ENCODE measurements around the gene GP1BB.

Gene GP1BB

DNA sequence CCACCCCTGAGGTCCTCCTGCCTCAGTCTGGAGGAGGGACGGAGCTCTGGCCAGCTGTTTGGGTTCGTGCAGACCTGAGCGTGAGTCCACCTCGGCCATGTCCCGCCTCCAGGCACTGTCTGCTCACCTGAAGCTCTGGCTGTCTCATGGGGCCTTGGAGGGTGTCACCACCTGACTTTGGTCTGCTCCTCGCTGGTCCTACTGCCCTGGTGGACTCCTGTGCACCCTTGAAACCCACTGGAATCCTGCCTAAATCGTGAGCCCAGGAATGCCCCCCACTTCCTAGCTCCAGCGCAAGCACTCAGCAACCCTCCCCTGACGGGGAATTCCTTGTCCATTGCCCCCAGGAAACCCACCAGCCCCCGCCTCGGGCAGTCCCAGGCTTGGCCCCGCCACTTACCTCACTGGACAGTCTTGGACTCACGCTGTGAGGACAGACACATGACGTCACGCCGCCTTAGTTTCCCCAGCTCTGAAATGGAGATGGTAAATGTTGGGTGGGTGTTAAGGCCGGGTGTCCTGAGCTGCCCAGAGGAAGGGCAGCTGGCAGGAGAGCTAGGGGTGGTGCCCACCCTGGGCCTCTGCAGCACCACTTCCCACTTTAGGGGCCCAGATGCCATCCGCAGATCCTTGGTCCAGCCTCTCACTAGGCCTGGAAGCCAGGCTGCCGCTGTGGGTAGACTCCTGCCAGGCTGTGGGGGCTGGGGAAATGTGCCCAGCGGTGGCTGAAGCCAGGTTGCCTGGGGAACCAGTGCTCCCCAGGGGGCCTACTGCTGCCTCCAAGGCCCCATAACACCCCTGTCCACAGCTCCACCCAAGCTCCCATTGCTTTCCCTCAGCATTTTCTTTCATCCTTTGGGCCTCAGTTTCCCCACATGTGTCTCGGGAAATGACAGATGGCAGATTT, 19.1 kb downstream of the GP1BB start:
- no peak for DNase-seq (ENCODE audit: low spot score)

DNA sequence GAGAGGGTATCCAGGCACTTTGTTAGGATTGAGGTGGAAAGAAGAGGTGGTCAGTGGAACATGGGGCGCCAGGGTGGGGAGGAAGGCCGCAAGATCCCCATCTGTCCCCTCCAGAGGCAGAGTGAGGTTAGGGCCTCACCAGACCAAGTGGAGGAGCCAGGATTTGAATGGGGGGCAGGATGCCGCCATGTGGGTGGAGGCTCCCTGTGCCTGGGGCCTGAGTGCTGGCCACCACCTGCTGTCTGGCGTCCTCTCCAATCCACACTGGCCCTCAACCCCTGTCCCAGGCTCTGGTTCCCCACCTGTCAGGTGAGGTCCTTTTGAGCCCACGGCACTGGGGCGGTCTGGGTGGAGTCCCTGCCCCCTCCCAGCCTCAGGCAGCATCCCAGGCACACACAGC, 19.7 kb downstream of the GP1BB start:
- DNase-seq (ENCODE audit: low spot score), result no peak

DNA sequence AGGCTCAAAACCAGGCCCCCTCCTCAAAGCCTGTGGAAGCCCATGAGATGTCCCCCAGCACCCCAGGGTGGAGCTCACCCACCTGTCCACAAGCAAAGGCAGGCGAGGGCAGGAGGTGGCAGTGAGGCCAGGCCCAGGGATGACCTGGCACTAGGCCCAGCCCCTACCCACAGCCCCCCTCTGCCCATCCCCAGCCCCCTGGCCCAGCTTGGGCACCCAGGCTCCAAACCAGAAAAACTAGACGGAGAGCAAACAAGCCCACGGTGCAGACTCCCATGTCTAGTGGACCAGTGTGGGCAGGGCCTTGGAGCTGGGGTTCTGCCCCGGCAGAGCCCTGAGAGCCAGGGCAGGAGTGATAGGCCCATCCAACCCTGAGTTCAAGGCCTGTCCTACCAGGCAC, 20.3 kb downstream of the GP1BB start:
- DNase-seq (ENCODE audit: low spot score), result no peak

DNA sequence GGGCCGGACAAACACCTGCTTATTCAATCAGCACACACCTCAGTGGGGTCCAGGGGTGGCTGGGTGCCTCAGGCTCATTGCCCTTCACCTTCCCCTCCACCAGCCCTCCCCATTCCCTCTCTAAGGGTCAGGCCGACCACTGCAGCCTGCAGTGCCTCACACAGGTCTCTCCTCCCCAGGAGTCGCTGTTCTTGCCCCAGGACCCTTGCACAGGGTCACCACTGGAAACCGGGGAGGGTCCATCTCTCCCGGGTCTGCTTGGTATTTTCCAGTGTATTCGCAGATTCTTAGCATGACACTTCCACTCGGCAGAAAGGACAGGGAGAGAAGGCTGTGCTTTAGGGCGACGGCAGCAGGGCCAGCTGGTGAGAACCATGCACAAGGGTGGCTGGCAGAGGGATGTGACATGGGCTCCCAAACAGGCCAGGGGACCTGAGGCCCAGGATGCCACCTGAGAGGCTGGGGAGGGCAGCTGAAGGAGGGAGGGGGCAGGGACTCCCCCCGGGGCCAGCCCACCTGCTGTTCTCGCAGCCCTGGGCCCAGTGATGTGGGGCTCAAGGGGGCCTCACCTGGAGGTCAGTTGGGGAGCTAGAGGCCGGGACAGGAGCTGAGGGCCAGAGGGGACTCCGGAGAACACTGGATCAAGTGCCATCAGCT, 21.1 kb downstream of the GP1BB start:
- DNase-seq (ENCODE audit: low spot score), result no peak

DNA sequence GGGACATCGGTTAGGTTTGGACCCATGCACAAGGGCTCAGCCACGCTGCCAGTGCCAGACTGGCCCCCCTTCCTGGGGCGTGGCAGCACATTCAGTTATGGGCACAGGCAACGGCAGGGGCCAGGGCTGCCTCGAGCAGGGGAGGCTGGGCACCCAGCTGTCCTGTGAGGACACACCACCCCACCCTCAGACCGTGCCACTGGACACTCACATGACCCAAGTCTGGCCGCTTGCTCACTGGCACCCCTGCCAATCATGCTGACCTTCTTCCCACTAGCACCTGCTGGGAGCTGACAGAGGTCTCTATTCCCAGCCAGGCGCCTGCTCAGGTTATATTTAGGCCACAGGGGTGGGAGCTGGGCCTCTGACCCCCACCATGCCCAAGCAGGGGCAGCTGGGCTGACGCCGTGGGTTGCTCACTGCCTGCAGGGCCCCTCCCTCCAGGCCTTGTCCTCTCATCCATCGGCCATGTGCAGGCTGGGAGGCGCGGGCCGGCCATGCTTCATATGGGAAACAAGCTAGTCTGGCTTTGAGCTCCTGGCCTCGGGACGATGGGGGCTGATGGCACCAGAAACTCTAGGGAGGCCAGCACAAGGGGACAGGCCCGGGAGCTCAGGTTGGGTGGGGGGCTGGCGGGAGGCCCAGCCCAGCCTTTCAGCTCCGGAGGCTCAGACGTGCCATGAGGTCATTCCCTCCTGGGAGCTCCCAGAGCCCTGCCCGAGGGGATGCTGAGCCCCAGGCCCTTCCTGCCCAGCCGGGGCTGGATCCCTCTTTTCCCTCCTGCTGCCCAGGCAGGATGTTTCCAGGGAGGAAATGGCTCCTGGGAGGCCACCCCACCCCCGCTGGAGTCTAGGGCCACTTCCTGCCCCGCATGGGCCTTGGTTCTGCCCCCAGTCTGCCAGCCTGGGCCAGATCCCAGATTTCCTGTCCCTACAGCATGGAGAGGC, 22.1 kb downstream of the GP1BB start:
- DNase-seq (ENCODE audit: low spot score), result no peak

DNA sequence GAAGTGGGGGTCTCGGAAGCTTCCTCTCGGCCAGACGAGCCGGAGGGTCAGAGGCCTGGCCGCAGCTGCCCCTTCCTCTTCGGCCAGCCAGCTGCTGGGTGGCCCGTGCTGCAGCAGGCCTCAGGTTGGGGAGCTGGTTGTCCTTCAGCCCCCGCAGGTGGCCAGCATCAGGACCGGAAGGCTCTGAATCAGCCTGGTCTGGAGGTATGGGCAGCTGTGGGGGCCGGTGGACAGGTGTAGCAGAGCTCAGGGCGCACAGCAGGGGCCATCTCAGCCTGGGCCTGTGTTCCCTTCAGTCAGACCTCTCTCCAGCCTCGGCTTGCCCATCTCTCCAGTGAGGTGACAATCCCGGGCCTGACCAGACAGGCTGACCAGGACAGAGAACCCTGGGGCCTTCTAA, 23.4 kb downstream of the GP1BB start:
- DNase-seq (ENCODE audit: low spot score), result no peak

DNA sequence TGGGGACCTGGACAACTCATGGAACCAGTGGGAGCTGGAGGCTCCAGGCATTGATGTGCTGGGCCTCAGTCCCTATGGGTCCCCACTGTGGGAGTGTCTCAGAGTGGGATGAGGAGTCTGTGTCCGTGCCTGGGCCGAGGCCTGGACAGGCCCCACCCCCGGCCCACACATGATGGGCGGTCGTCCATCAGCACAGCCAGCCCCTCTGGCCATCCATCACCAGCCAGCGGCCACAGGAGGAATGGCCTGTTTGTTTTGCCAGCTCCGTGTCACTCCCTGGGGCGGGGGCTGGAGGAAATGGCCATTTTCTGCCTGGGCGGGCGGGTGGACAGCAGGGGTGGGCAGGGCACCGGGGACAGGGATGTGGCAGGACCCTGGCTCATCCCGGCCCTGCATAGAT, 24.2 kb downstream of the GP1BB start:
- no peak for DNase-seq (ENCODE audit: low spot score)

DNA sequence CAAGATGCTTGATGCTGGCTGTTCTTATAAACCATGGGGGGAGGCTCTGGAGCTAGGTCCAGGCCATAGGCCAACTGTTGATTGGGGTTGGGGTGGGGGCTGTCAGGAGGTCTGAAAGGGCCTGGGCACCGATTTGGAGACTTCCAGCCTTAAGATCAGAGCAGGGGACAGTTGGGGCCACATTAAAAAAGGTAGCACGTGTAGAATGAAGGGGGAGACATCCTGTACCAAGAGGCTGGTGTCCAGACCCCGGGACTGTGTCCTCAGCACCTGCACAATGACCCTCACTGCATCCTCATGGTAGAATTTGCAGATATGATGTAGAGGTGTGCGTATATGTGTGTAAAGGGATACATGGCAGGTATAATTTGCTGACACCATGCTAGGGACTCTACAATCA, 24.8 kb downstream of the GP1BB start:
- DNase-seq (ENCODE audit: low spot score), result no peak

DNA sequence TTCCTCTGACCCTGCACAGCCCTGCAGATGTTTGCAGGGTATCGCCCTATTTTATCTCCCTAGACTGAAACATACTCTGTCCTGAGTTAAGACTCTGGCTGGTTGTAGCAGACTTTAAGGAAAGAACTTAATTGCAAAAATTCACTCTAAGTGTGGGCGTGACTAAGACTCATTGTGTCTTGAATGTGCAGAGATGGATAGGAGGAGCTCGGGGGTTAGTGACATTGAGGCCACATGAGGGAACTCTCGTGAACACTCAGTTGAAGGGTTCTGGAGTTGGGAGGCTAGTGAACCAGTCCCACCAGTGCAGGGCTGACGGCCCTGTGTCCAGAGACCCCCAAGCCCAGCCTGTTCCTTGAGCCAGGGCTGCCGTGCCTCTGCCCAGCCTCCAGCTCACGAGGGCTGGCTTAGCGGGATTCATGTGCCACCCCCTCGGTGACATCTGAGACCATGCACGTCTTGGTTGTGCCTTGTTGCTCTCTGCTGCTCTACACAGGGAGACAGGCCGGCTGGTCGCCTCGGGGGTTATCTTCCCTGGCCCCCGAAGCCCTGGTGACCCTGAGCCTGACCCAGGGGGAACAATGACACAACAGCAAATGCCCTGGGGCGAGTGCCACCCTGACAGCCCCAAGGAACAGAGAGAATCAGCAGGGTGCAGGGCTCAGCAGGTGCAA, 25.8 kb downstream of the GP1BB start:
- no peak for DNase-seq (ENCODE audit: low spot score)

DNA sequence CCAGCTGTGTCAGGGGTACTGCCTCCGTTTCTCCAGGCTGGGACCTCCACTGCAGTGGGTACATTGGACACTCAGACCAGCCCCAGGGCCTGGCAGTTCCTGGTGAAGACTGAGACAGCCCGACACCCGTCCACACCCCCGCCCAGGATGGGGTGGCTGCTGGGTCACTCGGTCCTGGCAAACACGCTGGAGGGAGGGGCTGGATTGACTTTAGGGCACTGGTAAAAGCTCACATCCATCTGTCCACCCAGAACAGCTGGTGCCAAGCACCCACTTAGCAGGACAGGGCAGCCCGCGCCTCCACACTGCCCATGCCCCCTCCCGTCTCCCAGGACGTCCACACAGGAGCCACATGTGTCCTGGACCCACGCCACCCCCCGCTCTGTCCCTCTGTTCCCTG, 26.5 kb downstream of the GP1BB start:
- no peak for DNase-seq (ENCODE audit: low spot score)

DNA sequence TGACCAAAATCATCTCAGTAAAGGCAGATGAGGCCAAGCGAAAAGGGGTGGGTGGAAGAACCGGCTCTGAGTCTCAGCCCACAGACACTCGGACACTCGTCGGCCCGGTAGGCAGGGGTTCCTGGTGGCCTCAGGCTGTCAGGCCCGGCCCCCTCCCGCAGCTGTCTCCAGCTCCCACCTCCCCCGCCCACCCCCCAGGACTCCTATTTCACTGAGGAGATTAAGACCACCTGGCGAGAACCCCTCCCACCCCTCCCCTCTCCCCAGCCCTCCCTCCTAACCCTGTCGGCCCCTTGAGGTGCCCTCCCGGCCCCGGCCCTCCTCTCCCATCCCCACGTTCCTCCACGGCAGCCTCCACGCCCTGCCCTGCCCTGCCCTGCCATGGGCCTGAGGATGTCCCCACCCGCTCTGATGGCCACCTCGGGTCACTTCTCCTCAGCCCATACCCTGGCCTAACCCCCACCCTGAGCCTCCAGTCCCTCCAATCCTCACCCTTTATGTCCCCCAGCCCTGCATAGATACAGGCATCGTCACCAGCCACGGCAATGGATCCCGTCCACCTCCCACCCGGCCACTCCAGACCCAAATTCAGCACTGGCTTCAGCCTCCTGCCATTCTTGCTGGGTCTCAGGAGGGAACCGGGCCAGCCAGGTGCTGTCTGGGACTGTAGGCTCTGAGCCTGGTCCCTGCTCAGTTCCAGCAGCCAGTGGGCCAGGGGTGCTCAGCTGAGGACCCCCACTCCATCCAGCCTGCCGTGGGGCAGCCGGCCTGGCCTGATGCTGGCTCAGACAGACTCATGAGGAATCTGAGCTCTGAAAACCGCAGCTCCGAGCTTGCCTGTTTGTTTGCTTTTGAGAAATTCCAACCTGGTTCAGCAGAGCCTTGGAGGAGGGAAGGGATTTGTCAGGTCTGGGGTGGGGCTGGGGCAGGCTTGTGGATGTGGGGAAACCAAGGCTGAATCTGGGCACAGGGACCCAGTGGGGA, 27.5 kb downstream of the GP1BB start:
- no peak for DNase-seq (ENCODE audit: low spot score)

DNA sequence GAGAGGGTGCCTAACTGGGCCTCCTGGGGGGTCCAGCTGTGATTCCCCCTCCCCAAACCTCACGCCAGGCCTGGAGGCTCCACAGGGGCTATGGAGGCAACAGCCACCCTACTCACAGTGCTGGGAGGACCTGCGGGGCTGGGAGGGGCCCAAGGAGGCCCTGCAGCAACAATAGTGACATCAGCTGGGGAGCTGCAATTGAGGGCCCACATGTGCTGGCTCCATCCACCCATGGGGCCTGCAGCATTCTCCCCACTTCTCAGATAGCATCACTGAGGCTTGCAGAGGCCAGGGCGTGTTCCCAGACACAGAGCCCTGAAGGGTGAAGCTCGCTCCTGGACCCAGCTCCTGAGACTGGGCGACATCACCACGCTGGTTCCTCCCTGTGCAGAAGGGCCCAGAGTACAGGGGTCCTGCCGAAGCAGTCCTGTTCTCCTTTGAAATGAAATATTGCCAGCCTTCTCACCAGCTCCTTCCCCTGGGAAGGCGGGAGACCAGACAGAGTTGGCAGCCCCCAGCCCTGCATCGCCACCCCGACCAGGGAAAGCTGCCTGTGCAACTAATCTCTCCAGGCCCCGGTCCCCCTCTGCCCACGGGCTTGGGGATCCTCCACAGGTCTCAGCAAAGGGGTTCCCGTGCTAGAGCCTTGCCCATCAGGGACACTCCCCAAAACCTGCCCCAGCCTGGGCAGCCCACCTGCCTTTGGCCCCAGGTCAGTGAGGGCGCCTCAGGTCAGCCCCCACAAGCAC, 28.3 kb downstream of the GP1BB start:
- no peak for DNase-seq (ENCODE audit: low spot score)

DNA sequence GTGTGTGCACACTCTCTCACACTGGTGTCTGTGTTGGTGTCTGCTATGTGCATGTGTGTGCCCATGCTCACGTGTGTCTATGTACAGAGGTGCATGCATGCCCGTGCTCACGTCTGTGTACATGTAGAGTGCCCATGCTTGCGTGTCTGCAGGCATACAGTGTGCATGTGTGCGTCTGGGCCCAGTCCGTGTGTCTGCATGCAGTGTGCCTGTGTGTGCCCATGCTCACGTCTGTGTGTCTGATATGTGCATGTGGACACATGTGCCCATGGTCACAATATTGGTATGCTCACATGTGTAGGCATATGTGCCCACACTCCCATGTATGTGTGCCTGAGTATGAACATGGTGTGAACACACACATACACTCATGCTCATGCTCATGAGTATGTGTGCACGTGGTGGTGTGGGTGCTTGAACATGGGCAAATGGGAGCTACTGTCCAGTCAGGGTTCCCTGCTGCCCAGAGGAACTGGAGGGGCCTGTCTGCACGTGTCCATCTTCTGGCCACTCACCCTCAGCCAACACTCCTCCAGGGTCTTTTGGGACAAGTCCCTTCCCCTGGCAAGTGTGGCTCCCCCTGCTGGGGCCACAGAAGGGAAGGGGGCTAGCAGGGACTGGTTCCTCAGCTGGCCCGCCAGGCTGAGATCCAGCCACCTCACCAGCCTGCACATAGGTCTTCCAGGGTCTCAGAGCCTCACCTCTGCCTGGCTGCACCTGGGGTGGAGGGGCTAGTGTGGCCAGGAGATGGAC, 29.9 kb downstream of the GP1BB start:
- DNase-seq (ENCODE audit: low spot score), result no peak

DNA sequence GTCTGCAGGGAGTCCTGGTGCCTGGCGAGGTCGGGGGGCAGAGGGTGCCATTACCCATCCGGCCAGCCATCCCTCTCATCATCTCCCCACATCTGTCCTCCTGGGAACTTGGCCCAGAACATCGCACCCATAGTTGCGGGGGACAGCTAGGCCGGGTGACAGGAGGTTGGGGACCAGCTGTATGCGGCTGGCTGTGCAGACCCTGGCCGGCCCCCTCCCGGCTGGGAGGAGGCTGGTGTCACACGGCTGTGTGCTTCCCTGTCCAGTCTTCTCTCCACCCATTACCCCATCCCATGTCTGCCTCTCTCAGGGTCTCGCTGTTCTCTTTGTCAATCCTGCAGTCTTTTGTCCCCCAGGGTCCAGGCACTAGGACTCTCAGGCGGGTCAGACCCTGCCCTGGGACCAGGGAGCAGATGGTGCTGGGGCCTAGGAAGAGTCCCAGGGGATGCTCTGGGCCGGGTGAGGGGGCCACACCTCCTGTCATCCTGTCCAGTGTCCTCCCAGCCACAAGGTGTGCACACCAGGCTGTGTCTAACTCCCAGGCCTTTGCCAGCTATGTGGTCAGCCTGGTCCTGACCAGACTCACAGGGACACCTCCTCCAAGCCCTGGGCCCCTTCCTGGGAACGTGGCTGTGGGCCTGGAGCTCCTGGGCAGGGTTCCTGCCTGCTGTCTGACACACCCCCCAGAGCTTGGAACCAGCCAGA, 30.8 kb downstream of the GP1BB start:
- no peak for DNase-seq (ENCODE audit: low spot score)

DNA sequence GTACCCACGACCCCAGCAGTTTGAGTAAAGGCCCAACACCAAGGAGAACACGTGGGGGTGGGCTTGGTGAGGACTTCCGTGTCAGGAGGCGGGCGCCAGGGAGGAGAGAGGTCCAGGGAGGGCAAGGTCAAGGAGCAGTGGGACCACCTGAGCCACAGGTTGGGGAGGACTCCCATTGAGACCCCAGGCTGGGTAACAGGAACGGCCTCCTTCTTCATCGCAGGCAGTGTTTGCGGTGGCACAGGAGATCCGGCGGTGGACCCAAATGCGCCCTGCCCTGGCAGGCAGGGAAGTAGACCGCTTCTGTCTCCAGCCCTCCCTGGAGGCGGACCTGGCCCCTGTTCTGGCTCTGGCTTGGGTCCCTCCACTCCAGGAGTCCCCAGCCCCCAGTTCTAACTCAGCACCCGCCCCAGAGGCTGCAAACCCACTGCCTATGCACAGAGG, 31.4 kb downstream of the GP1BB start:
- DNase-seq (ENCODE audit: low spot score), result no peak

DNA sequence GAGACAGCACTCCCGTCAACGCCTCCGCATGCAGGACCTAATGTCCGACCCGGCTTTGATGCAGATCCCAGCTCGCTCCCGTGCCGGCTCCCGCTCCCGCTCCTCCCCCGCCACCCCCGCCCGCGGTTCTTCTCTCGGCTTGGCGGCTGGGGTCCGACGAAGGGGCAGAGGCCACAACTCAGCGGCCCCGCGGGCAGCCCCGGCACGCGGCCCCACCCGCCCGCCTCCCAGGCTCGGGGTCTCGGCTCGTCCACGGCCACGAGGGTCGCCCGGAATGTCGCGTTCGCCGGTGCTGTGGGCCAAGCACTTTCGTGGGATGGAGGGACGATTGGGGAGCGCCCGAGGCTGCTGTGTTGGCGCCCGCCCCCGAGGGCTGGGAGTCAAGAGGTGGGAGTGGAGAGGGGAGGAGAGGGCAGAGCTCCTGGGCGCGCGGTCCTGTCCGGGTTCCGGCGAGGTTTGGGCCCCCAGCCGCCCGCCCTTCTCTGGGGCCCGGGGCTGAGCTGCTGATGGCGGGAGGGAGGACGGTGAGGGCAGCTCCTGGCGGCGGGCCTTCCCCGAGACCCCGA, 31.9 kb downstream of the GP1BB start:
- no peak for DNase-seq (ENCODE audit: low spot score)

DNA sequence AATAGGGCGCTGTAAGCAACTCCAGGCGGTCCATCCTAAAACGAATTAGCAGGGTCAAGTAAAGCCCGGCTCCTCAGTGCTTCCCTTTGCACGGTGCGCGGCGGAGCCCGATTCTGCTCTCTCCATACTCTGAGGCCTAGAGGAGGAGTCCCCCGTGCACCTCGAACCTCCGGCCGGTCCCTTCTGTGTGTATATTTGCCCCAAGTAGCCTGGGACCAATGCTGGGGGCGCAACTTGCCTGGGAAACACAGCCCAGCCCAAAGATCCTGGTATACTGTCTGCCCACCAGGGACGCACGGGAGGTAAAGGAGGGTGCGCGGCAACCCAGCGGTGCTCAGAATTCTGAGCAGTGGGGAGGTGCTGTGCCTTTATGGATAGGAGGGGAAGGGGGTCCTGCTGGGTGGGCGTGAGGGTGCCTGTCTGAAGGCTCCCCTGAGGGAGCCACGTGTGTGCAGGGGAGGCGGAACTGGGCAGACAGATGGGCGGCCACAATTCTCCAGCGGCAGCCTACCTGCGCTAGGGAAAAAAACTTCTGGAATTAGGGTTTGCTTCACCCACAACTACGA, 32.5 kb downstream of the GP1BB start:
- DNase-seq (ENCODE audit: low spot score), result no peak

Data from AG08395 (cell line).